ENCODE measurements around the gene DNAJB14.
"Not testable (repeated sequence)": the region's sequence is repeated elsewhere in the genome, so short reads cannot be mapped to it uniquely, and the experiment has no call there.

Gene DNAJB14

DNA sequence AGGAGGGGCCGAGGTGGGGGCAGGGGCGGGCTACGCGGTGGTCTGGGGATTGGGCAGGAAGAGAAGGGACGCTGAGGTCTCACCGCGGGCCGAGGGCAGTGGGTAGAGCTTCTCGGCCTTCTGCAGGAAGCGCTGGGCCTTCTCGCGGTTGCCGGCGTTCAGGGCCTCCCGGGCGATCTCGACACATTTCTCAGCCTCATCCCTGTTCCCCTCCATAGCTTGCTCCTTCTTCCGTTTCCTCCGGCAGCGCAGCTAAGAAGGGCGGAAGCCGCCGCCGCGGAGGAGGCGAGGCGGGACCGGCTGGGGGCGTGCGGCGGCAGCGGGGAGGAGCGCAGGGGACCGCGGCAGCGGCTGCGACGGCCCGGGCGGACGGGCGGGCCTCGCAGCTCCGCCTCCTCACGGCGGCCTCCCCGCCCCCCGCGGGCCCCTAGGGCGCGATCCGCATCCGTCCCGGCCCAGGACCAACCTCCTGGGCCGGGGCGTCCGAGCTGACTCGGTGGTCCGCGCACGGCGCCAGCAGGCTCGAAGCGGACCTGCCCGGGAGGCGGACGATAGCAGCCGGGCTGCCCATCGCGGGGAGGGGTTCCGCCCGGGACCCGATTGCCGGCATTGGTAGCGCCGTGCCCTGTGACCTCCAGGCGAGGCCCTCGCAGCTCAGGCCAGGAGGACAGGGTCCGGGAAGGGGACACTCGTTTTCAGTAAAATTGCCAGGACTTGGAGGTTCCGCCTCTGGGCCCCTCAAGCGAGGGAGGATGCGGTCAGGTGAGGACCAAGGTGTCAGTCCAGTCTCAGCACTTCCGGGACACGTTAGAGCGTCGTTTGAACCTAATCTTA is at the start of gene DNAJB14:
Gene DNAJB14, minus strand, starts transcription at position 263 of the 834 bp plus-strand sequence. Its CDS starts 47 bp downstream, at position 216.
- no peak for DNase-seq (ENCODE audit: low read depth)

DNA sequence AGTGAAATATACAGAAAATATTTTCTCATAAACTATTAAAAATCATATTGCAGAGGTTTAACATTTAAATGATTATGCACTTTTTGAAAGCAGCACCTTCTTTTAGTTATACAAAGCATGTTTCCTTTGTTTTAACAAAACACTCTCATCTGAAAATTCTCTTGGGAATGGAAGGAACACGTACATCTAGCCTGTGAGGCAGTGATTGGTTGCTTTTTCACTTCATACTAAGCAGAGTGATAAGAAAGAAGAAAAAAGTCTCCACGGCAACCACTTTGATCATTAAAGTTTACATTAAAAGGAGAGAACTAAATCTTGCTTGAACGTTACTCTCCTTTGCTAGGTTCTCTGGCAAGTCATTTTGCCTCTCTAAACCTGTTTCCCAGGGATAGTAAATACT is 45.3 kb upstream of the DNAJB14 start:
- DNase-seq (ENCODE audit: low read depth): no peak

DNA sequence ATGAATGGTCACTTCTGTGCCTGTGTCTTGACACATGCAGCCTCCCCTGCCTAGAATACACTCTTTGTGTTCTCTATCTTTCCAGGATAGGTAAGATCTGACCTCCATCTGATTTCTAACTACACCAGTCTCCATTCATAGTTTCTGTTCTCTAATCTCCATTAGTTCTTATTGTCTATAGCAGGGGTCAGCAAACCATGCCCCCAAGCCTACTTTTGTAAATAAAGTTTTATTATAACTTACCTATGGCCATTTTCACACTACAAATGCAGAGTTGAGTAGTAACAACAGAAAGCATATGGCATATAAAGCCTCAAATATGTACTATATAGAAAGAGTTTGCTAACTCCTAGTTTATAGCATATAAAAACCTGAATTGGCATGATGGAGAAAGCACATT is 41.3 kb upstream of the DNAJB14 start:
- no peak for DNase-seq (ENCODE audit: low read depth)

DNA sequence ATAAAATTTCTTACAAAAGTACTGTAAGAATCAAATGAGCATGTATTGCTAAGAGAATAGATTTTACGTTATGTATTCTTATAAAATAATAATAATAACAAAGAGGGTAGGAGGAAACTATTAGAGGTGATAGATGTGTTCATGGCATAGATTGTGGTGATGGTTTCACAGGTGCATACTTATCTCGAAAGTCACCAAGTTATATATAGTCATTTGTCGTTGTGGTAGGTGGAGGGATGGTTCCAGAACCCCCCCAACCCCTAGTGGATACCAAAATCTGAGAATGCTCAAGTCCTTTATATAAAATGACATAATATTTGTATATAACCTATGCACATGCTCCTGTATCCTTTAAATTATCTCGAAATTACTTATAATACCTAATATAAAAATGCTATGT is 40.4 kb upstream of the DNAJB14 start:
- DNase-seq (ENCODE audit: low read depth): no peak

DNA sequence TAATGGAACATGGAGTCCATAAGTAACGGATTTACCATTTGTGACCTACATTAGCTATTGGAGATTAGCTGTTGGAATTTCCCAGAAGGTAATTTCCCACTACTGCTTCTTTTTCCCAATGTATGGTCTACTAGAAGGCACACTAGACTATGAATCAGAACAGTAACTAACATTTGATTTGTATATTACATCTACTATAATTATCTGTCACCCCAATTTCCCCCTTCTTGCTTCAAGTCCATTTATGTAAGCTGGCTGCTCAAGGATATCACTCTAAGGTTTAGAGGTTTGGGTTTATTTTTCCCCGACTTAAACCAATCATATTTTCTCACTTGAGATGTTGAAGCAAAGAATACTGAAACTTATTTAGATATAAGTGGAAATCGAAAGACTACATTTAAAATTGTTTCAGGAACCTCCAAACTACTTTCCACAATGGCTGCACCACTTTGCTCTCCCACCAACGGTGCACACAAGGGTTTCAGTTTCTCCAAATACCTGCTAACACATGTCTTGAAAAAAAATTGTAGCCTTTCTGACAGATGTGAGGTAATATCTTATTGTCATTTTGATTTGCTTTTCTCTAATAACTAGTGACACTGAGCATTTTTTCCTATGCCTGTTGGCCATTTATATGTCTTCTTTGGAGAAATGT is 37.0 kb upstream of the DNAJB14 start:
- no peak for DNase-seq (ENCODE audit: low read depth)

DNA sequence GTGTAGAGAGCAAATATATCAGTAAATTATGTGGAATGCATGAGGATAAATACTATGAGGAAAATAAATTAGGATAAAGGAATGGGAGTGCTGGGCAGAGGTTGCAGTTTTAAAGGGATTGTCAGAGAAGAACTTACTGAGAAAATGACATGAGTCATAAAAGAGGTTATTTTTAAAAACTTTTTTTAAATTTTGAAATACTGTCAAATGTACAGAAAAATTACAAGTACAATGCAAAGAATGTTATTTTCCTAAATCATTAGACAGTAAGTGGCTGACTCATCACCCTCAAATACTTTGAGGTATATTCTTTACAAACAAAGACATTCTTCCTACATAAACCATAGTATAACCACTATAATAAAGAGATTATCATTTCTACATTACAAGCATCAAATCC is 33.5 kb upstream of the DNAJB14 start:
- DNase-seq (ENCODE audit: low read depth): no peak

DNA sequence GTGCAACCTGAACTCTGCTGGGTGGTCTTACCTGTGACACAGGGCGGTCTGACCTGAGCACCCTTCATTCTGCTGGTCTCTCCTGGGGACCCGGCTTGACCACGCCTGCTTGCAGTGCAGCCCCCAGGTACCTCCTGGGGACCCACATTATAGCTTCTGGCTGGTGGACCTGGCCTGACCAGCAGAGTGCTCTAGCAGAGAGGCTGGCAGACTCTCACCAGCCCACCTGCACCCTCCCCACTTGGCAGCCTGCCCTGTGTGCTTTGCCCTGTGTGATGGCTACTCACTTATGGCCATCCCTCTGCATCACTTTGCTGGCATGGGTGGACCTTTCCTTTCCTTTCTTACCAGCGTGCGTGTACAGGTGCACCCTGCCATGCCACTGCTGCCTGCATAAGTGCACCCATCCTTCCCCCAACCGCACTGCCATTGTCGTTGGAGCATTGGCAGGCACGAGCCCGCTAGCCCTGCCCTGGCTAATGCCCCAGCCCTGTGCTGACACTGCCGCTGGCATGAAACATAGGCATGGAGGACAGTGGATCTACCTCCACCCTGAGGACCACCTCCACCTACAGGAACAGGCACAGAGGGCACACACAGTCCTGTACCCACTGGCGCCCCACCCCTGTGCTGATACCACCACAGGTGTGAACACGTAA is 25.2 kb upstream of the DNAJB14 start:
- DNase-seq (ENCODE audit: low read depth): no peak

DNA sequence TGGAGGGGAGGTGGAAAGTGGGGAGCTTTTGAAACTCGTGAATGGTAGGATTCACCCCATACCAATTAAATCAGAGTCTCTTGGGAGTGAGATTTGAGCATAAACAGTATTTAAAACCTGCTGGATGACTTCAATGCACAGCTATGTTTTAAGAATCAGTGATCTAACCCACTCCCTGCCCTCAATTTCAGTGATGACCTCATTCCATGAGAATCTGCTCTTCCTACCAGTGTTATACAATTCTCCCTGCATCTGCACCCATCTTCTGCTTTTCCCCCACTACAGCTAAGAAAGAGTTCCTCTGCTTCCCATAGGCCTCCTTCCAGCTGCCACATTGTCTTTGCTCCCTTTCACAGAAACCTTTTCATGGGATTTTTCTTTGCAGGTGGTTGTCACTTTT is 21.9 kb upstream of the DNAJB14 start:
- no peak for DNase-seq (ENCODE audit: low read depth)

DNA sequence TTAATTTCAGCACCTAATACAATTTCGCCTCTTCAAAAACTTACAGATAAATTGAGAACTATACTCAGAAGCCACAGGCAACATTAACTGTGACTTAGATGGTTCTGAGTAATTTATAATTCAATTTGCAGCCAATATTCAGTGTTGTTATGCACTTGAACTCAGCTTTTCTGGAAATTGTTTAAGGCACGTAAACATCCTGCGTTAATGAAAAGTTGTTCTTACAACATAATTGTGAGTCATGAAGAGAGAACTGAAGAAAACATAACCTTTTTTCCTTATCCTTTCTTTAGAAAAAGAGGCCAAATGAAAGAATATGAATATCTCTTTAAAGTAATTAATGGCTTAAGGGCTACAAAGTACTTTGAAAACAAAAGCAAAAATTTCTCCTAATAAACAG is 20.3 kb upstream of the DNAJB14 start:
- DNase-seq (ENCODE audit: low read depth): no peak

DNA sequence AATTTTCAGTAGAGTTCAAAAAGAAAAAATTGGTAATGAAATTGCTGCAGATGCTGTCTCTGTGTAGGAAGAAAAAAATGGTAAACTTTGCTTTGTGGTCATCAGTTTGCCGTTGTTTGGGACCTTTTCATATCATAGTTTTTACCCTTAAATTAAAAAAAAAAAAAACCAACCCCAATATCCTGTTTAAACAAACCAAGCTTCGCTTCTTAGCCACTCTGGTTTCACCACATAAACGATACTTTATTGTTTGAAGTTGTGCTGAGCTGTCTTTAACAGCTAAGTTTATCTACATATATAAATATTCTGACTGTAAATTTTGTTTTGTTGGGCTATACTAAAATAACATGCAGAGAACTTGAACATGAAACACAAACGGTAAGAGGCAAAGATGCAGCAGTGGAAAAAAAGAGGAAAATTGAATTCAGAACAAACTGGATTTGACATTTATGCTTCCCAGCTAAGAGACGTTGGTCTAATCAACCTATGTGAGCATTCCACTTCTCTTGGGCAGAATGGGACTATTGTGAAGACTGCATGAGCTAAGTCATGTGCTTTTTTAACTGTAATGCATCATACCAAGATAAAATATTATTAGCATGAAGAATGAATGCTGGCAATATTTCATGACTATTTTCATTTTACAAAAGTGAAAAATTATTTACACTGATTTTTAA is 19.4 kb upstream of the DNAJB14 start:
- no peak for DNase-seq (ENCODE audit: low read depth)

DNA sequence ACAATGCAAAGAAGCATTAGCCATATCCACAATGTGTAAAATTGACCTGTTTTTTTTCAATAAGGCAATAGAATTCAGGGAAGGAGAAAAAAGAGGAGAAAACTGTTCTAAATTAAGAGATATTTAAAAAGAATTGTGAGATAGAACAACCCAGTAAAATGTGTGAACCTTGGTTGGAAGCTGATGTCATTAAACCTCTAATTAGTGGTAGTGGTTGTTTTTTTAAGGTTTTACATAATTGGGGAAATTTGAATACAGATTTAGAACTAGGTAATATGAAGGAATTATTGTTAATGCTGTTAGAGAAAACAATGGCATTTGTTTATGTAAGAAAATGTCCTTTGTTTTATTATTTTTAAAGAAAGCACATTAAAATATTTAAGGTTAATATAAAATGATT is 18.8 kb upstream of the DNAJB14 start:
- no peak for DNase-seq (ENCODE audit: low read depth)

DNA sequence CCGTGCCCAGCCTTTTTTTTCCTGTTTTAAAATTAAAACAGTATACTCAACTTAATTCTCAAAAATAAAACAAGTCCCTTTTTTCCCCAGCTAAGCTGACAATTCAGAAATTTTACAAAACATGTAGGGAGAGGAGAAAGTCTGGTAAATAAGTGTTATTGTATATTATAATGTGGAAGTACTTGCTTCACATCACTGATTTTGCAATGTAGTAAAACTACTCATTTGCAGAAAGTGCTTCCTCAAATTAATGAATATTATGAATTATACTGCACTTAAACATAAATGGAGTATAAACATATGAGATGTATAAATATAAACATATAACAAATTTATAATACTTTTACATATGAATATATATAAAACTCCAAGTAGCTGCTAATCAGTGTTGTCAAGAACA is 15.3 kb upstream of the DNAJB14 start:
- no peak for DNase-seq (ENCODE audit: low read depth)

DNA sequence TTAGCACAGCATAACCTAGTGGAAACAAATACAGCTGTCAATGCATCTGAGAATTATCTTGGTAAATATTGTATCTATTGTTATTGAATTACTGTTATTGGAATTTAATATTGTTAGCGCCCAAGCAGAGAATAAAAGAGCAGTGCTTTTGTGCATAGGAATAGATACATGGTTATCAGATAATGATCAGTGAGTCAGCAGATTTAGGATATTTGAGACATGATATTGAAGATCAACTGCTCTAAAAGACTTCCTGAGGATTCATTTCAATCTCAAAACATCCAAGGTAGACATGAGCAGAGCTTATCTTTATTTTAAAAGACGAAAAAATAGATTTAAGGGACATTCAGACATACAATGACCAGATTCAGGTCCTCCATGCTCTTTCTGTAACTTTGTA is 14.2 kb upstream of the DNAJB14 start:
- DNase-seq (ENCODE audit: low read depth): no peak

DNA sequence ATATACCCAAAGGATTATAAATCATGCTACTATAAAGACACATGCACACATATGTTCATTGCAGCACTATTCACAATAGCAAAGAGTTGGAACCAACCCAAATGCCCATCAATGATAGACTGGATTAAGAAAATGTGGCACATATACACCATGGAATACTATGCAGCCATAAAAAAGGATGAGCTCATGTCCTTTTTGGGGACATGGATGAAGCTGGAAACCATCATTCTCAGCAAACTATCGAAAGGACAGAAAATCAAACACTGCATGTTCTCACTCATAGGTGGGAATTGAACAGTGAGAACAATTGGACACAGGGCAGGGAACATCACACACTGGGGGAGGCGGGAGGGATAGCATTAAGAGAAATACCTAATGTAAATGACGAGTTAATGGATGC is 11.8 kb upstream of the DNAJB14 start:
- not testable (repeated sequence) for DNase-seq (ENCODE audit: low read depth)

DNA sequence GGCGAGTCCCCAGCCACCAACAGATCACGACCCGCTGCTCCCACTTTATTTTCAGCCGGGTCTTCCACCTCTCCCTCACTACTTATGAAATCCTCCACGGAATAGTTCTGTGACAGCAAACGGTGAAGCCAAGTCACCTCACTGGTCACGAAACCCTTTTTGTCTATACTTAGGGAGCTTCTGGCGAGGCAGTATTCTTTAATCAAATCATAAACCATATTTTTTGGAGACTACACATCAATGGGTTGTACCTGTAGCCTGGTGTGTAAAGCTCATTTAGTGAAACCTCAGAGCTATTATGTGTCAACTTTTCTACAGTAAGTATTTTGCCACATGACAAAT is 4.5 kb upstream of the DNAJB14 start:
- DNase-seq (ENCODE audit: low read depth): no peak

DNA sequence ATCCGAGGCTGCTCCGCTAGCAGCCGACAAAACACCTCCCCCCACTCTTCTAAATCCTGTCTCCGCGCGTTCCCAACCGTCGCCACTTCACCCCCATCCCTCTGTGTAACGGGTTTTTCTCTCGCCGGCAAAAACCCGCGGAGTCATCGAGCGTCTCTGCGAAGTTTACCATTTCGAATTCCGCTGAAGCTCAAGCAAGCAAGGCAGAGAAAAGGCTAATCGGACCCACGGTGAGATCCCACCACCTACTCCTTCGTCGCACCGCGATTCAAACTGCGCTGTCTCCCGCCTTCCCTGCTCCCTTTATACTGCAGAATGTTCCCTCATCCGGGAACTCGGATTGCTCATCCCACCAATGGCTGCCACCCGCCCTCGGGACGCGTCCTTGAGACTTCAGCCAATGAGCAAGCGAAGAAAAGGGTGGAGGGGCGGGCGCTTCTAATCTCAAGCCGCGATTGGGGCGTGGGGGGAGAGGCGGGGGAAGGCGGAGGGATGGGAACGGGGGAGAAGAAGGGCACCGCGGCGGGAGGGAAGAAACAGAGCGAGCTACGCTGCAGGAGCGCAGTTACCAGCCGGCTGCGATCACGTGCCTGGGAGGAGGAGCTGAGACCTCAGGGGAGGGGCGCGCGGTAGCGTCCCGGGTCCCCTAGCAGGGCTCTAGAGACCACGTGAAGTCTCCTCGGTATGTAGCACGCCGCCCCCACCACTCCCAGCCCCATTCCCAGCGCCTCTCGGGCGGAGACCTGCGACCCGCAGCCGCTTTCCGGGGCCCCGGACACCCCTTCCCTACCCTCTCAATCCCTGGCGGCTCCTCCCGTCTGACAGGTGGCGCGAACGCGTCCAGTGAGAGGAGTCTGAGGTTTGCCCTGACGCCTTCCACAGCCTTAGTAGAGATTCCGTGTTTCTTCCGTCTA is 3.8 kb upstream of the DNAJB14 start, which contains the start of gene H2AZ1:
Gene H2AZ1, minus strand, starts transcription at position 277 of the 914 bp plus-strand sequence. Its CDS starts 105 bp downstream, at position 172.
- peak; percentile 84 for DNase-seq (ENCODE audit: low read depth)

DNA sequence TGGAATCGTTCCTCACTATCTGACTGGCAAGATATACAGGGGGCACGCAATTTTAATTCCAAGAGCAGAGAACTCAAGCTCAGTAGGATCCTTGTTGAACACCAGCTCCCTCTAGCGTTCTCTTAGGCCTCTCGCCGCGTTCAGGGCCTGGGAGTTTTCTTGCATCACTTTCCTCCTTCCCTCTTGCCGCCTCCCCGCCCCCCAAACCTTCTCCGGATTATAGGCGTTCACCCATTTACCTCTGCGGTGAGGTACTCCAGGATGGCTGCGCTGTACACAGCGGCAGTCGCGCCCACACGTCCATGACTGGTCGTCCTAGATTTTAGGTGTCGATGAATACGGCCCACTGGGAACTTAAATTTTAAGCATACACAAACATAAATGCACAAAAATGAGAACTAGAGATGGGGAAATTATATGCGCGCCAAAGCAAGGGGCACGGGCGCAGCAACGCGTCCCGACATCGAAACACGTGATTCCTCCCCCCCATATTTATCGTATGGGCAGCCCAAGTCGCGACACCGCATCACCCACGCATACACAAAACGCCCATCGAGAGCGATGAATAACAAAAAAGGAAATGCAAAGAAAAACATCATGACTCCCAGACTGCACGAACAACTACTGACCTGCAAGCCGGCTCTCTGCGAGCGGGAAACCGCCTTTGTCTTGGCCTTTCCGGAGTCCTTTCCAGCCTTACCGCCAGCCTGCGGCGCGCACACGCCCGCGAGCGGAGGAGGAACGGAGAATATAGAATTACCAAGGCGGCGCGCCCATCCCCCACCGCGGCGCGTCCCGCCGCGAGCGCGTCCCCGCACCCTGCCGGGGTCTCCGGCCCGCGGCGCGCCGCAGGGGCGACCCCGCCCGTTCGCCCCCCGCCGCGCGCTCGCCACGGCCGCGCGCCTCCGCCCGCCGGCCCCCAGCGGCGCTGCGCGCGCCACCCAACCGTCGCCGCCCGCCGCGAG is 2.9 kb upstream of the DNAJB14 start:
- peak; percentile 78 for DNase-seq (ENCODE audit: low read depth)

DNA sequence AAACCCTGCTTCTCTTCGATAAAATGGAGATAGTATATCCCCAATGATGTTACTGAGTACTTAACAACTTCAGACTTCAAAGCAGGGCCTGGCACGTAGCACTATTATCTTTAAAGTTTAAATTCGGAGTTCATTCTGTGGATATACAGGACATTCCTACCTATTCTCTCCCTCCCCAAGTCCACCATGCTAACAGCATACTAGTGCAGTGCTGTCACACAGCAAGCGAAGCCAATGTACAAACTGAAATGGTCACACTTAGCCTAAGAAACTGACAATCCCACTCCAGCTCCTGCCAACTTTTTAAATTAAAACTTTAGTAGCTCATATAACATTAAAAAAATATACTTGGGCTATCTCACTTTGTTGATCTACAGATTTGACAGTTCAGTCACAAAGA is 1.2 kb upstream of the DNAJB14 start:
- DNase-seq (ENCODE audit: low read depth): no peak

DNA sequence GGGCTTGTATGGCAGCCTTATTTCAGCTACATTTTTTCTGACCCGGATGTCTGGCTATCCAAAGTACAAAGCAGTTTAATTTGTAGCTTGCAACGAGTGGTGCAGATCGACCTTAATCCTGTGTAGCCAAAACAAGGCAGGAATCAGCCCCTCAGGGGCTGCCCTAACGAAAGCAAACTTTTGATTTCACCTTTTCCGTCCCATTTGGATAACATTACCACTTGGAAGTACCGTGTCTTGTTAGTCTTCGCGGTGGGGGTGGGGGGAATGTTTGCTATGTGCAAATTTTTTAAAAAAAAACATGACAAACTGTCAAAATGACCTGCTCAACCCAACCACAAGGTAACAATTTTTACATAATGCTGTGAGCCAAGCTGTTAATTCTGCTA is 766 bp upstream of the DNAJB14 start:
- DNase-seq (ENCODE audit: low read depth): no peak

DNA sequence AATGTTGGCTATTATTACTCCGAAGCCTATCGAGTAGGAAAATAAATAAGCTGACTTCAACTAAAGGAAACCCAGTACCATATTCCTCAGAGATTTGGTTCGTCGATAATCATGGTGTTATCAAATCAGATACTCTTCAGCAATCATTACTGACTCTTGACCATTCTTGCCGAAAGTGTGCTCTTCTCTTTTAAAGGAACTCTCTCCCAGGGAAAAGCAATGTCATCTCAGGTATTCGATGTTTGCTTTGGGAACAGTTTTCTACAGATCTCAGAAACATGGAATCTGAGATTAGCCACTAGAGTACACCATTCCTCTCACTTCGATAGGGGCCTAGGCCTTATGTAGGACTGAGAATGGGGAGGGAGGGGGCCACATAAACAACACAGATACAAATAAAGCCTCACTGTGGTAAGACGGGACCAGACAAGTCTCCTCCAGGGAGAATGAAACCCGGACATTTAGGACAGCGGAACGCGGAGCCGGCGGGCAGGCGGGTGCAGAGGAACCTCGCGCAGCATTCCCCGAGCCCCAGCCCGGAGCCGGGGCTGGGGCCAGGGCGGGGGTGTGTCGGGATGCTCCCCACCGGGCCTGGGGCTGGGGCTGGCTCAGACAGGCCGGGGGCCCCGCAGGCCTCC is 581 bp downstream of the DNAJB14 start:
- DNase-seq (ENCODE audit: low read depth): no peak
